Upper lobe of left lung (tissue), 6 donors: Measurements from ENCODE around the gene AGPAT4. TPM values are rescaled to one million over a fixed set of nuclear protein-coding genes. Genes with fewer than 3 reads are reported as not detected.

ENCODE experiments used
- ATAC-seq, 2 donors: fragments of 200-7000 bp; cut with Tn5 transposase; one replicate each; pipeline ENCODE4 v1.9.1; 2022; ENCODE audit warnings: mild to moderate bottlenecking in 2 of 2, moderate library complexity in 2 of 2; ENCODE audit not compliant: low FRiP score in 2 of 2
- DNase-seq, 2 donors: peaks; one replicate each; pipeline ENCODE4 v3.0.0-alpha.2; 2019 to 2020
- H3K27ac ChIP-seq, 4 donors: fragments of 200-600 bp; sonication (generic); one replicate each; pipeline ENCODE4 v1.5.1; 2016 to 2019
- H3K27me3 ChIP-seq, 4 donors: fragments of 200-600 bp; sonication (generic); one replicate each; pipeline ENCODE4 v1.5.1; 2017 to 2019
- H3K36me3 ChIP-seq, 4 donors: fragments of 200-600 bp; sonication (generic); one replicate each; pipeline ENCODE4 v1.5.1; 2016 to 2019
- H3K4me1 ChIP-seq, 4 donors: fragments of 200-600 bp; sonication (generic); one replicate each; pipeline ENCODE4 v1.5.1; 2018 to 2019
- H3K4me3 ChIP-seq, 4 donors: fragments of 200-600 bp; sonication (generic); one replicate each; pipeline ENCODE4 v1.5.1; 2017 to 2019; ENCODE audit warnings: mild to moderate bottlenecking in 2 of 4, moderate library complexity in 1 of 4
- H3K9me3 ChIP-seq, 4 donors: fragments of 200-600 bp; sonication (generic); one replicate each; pipeline ENCODE4 v1.5.1; 2018 to 2019
- CTCF ChIP-seq, 6 experiments: fragments of 450-650 bp in 4 of 6; fragments of 200-600 bp in 2 of 6; sonication (generic) in 2 of 6; IDR thresholded peaks; one replicate each; pipeline ENCODE4 v1.5.1; 2016 to 2019; ENCODE audit warnings: antibody characterized with exemption in 6 of 6
- EP300 ChIP-seq, 4 donors: sonication (generic); formaldehyde crosslinking; IDR thresholded peaks; one replicate each; pipeline ENCODE4 v1.5.1; 2017; ENCODE audit warnings: antibody characterized with exemption in 4 of 4, control low read depth in 2 of 4
- POLR2A ChIP-seq, 4 donors: fragments of 450-650 bp; IDR thresholded peaks; one replicate each; pipeline ENCODE4 v1.5.1; 2016 to 2017; ENCODE audit warnings: antibody characterized with exemption in 4 of 4, mild to moderate bottlenecking in 2 of 4
- POLR2AphosphoS5 ChIP-seq, 2 donors: sonication (generic); formaldehyde crosslinking; IDR thresholded peaks; one replicate each; pipeline ENCODE4 v1.5.1; 2017; ENCODE audit warnings: antibody characterized with exemption in 2 of 2
- WGBS, 2 donors: methylation state at CpG; one replicate each; pipeline ENCODE4 v1.1.5; 2017 to 2018; 5-methylcytosine and 5-hydroxymethylcytosine counted together
- total RNA-seq, 6 donors: library from RNA; depleted of rRNA in 4 of 6; stranded (reverse); fragments of >200 nt in 4 of 6; gene quantifications; one replicate each; pipeline versions ENCODE4 v1.1.0 to v1.2.1, GENCODE V29; 2016 to 2021
- donor health status: DM: no; HTN: no; CAD: no; lungs with moderate emphysema.
- donor health status: DM: no; HTN: yes; CAD: no; lungs with severe emphysema.

The AGPAT4 gene
- total RNA-seq, 6 donors from 2014 or later, result 7.0 to 26.3 (median 14.4) TPM

GRCh38 chr6:161161121-161161520 is 112.7 kb downstream of the AGPAT4 start:
- Histone ChIP-seq H3K27ac (no peak overlapping the region), H3K9me3 (no peaks in the 10 kb centered on the region), H3K36me3 (peaks cover 5 to 32% (median 13%) of the 10 kb centered on the region in 4 donors), H3K27me3 (no peaks in the 10 kb centered on the region), H3K4me1 (no peaks in the 10 kb centered on the region), H3K4me3 (no peak overlapping the region)
- DNase-seq, result no peak
- WGBS, 2 donors, result 90% methylated on average over 10 to 15 of the region's 15 CpGs
- TF ChIP-seq CTCF (IDR thresholded peaks at IDR 0.05) (no peak), EP300 (IDR thresholded peaks at IDR 0.05) (no peak)
- no peak for ATAC-seq

- TF ChIP-seq POLR2A (IDR thresholded peaks at IDR 0.05) (no peak), POLR2AphosphoS5 (IDR thresholded peaks at IDR 0.05) (no peak), EP300 (IDR thresholded peaks at IDR 0.05) (no peak), CTCF (IDR thresholded peaks at IDR 0.05) (no peak)
- ATAC-seq (no peak), DNase-seq (peak in 1 of 2 donors; percentile 60)
- Histone ChIP-seq H3K27me3 (no peaks in the 10 kb centered on the region), H3K27ac (no peak overlapping the region), H3K36me3 (peaks cover 0 to 33% (median 7%) of the 10 kb centered on the region in 4 donors), H3K4me1 (no peaks in the 10 kb centered on the region), H3K9me3 (no peaks in the 10 kb centered on the region), H3K4me3 (no peak overlapping the region)
- 96 to 97% methylated on average over 7 to 13 of the region's 13 CpGs for WGBS, 2 donors
Observed at GRCh38 chr6:161154796-161155335, 119.0 kb downstream of the AGPAT4 start.

GRCh38 chr6:161153725-161154124 is 120.1 kb downstream of the AGPAT4 start:
- Histone ChIP-seq H3K27ac (no peak overlapping the region), H3K4me1 (no peaks in the 10 kb centered on the region), H3K27me3 (no peaks in the 10 kb centered on the region), H3K9me3 (no peaks in the 10 kb centered on the region), H3K4me3 (no peak overlapping the region), H3K36me3 (peaks cover 0 to 33% (median 7%) of the 10 kb centered on the region in 4 donors)
- TF ChIP-seq CTCF (IDR thresholded peaks at IDR 0.05) (no peak), POLR2AphosphoS5 (IDR thresholded peaks at IDR 0.05) (no peak), EP300 (IDR thresholded peaks at IDR 0.05) (no peak), POLR2A (IDR thresholded peaks at IDR 0.05) (no peak)
- WGBS, 2 donors, result 95 to 96% methylated on average over 4 to 6 of the region's 10 CpGs
- ATAC-seq, result peak; percentile 21 to 39
- DNase-seq, result peak in 1 of 2 donors; percentile 58

- TF ChIP-seq CTCF (IDR thresholded peaks at IDR 0.05) (peak in 5 of 6 experiments; percentile 22 to 53 (median 44)), POLR2AphosphoS5 (IDR thresholded peaks at IDR 0.05) (no peak)
- H3K27me3 ChIP-seq, result no peaks in the 10 kb centered on the region
- no peaks in the 10 kb centered on the region for H3K9me3 ChIP-seq
- peaks cover 0 to 33% (median 8%) of the 10 kb centered on the region in 4 donors for H3K36me3 ChIP-seq
- ATAC-seq, result peak in 1 of 2 donors; percentile 45
- no peaks in the 10 kb centered on the region for H3K4me1 ChIP-seq
- peak in 1 of 2 donors; percentile 72 for DNase-seq
- WGBS, 2 donors, result 94 to 98% methylated on average over 17 to 18 of the region's 18 CpGs
- H3K4me3 ChIP-seq, result no peak overlapping the region
- H3K27ac ChIP-seq, result no peak overlapping the region
Observed at GRCh38 chr6:161152907-161153662, 120.8 kb downstream of the AGPAT4 start.

GRCh38 chr6:161152527-161152862 is 121.4 kb downstream of the AGPAT4 start:
- Histone ChIP-seq H3K4me3 (no peak overlapping the region), H3K27ac (no peak overlapping the region), H3K36me3 (peaks cover 0 to 33% (median 10%) of the 10 kb centered on the region in 4 donors), H3K9me3 (no peaks in the 10 kb centered on the region), H3K4me1 (no peaks in the 10 kb centered on the region), H3K27me3 (no peaks in the 10 kb centered on the region)
- ATAC-seq (no peak), DNase-seq (peak in 1 of 2 donors; percentile 63)
- WGBS, 2 donors, result 87 to 92% methylated on average over 9 of the region's 9 CpGs
- TF ChIP-seq EP300 (IDR thresholded peaks at IDR 0.05) (no peak), CTCF (IDR thresholded peaks at IDR 0.05) (no peak)
